Inferior parietal cortex (tissue), 1 donor: ENCODE results near the gene OPA3.
A peak's percentile ranks its signal among the peaks of the same experiment; 100 is the strongest.
"Not testable (repeated sequence)": the region's sequence is repeated elsewhere in the genome, so short reads cannot be mapped to it uniquely, and the experiment has no call there.

ENCODE experiments used
- DNase-seq: peaks from one replicate; pipeline ENCODE4 v3.0.0-alpha.2; 2016; ENCODE audit errors: extremely low spot score

OPA3 gene

GRCh38 chr19:45522010-45522941 is 62.3 kb downstream of the OPA3 start:
- no peak for DNase-seq

GRCh38 chr19:45518469-45518826 is 66.2 kb downstream of the OPA3 start:
- DNase-seq, result no peak

GRCh38 chr19:45517641-45518468 is 66.7 kb downstream of the OPA3 start:
- no peak for DNase-seq

DNA sequence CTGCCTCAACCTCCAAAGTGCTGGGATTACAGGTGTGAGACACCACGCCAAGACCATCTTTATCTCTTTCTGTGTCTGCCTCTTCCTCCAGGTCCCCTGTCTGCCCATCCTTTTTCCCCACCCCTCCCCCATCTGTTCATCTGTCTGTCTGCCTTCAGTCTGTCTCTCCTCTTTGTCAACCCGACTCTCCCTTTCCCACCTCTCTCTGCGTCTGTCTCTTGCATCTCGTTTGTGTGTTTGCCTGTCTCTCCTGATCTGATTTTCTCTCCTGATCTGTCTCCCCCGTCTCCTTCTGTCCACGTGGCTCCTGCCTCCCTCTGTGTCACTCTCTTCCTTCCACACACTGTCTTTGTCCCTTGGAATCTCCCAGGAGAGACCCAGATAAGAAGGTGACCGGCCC is 67.4 kb downstream of the OPA3 start:
- DNase-seq, result no peak

- no peak for DNase-seq
Measured at GRCh38 chr19:45515807-45516401, 68.7 kb downstream of the OPA3 start.

GRCh38 chr19:45515081-45515624 is 69.4 kb downstream of the OPA3 start:
- peak; percentile 24 for DNase-seq

GRCh38 chr19:45514376-45515051 is 70.1 kb downstream of the OPA3 start:
- DNase-seq, result no peak

DNA sequence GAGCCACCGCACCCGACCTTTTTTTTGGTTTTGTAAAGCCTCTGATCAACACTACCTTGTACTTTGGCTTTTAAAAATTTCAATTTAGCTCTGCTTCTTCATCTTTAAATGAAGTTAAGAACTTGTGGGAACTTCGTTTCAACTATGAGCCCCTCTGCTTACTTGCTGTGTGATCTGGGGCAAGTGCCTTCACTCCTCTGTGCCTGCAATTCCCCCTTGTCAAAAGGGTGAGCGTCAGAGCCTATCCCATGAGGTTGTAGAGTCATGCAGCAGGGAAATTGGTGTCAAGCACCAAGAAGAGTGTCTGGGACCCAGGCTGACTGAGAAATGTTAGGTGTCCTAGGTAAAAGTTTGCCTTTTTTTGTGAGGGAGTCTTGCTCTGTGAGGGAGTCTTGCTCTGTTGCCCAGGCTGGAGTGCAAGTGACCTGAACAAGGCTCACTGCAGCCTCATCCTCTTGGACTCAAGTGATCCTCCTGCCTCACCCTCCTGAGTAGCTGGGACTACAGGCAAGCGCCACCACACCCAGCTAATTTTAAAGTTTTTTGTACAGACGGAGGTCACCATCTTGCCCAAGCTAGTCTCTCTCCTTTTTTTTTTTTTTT is 71.6 kb downstream of the OPA3 start:
- DNase-seq, result no peak

DNA sequence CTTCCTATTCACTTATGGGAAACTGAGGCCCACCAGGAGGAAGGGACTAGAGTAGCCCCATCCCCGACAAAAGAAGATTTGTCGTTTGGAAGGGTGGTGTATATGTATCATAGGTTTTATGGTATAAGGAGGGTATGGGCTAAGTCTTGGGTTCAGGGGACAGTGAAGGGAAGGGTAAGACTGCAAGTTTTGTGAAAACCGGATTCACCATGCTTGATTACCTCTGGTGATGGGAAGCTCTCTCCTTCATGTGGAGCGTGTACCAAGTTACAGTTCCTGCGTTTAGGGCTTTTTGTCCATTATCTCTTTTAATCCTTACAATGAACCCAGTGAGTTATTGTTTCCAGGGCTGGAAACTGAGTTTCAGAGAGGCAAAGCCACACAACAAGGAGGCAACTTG is 73.5 kb downstream of the OPA3 start:
- DNase-seq, result no peak

GRCh38 chr19:45510352-45510751 is 74.2 kb downstream of the OPA3 start:
- DNase-seq, result not testable (repeated sequence)

DNA sequence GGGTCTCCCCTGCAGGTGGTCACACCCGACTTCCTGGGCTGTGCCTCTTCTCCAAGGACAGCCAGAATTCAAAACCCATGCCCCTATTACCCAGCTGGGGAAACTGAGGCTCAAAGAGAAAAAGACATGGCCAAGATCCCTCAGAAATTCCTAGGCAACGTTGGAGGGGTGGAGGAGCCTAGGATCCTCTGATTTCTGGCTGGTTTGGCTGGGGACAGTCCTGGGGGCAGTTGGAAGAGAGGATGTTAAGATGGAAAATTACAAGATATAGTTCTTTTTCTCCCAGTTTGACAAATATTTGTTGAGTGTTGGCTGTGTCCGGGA is 74.9 kb downstream of the OPA3 start:
- DNase-seq, result no peak

DNA sequence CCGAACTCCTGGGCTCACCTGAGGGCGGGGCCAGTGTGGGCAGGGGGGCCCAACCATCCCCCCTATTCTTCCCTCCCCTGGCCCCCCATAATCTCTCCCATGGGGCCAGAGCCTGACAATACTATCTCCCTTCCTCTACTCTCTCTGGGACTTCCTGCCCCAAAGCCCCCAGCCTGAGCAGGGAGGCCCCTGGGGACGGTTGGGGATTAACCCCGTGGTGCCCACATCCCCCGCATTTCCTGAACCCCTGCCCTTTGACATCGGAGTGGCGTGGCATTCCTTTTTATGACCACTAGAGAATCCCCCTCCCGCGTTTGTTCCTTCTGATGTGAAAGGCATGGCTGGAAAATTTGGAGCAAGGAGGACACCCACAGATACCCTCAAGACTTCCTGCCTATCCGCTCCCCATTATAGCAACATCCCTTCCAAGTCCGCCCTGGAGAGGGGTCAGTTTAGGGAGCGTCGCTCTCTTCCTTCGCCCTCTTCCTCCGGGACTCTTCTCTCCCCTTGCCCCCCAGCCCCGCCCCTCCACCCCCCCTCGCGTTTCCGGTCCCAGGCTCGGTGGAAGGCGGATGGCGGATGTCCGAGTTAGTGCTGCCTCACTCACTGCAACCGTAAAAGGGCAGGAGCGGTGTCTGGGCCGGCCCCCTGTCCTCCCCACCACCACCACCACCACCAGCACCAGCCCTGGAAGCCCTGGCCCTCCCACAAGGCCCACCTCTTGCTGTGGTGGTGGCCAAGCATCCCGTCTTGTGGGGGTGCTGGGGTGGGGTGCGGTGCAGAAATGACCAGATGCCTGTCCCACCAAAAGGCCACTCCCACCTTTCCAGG is 75.5 kb downstream of the OPA3 start:
- DNase-seq, result peak; percentile 4

DNA sequence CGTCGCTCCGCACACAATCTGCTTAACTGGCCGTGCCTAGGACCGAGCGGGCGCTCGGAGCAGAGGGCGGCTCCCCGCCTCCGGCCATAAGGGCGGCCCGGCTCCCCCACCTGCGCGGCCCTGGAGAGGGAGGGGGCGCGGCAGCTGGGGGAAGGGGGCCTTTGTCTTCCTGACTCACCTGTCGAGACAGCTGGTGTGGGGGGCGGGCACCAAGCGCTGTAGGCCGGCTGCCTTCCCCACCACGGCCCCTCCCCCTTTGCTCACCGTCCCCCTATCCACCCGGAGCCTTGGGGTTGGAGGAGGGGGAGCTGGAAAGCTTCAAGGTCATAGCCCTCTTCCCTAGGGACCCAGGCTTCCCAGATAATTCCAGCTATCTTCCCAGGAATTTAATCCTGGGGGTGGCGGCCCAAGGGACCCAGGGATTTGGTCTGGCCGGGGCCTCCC is 76.2 kb downstream of the OPA3 start:
- no peak for DNase-seq

GRCh38 chr19:45507872-45508416 is 76.7 kb downstream of the OPA3 start:
- DNase-seq, result no peak

GRCh38 chr19:45506989-45507871 is 77.4 kb downstream of the OPA3 start, which contains the start of gene VASP:
Gene VASP (plus strand): TSS chr19:45507479. CDS start chr19:45507772, 293 bp downstream.
- peak; percentile 89 for DNase-seq

DNA sequence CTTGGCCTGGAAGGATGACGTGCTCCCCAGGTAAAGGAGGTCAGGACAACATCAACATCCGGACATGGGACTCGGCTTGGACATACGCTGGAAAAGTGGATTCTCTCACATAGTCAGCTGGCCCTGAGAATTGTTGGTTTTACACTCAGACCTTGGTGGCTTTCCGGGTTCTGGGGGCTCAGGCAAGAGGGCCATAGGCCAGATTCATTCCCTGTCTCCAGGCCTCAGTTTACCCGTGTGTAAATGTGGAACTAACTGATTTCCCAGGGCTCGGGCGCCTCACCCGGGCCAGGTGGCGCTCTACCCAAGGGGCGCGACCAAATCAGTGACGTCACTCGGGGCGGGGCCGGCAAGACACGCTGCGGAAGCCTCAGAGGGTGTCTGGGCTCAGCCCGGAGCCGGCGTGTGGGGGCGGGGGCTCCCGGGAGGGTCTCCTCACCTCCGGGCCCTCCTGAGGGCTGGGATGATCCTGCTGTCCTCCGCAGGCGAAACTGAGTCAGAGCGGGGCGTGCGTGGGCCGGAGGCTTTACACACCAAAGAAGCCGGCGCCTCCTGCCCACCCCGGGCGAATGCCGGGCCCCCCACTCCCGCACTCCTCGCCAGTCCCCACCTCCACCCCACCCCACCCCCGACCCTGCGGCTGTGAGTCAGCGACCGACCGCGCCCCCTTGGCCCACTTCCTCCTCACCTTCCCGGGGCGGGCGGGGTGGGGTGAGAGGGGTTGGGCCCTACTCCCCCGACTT is 78.2 kb downstream of the OPA3 start:
- DNase-seq, result peak; percentile 86

DNA sequence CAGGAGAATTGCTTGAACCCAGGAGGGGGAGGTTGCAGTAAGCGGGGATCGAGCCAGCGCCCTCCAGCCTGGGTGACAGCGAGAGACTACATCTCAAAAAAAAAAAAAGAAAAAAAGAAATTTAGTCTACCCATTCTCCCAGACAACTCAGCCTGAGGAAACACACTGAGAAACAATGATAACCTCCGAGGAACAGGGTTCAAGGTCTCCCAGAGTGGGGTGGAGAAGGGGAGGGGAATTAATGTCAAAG is 78.7 kb downstream of the OPA3 start:
- no peak for DNase-seq
